Effector CD4-positive, alpha-beta T cell (primary cell): ENCODE data around the gene TSPAN5.

Source experiments
- DNase-seq: peaks from one replicate; pipeline ENCODE4 v3.0.0-alpha.2; 2020

Gene TSPAN5

GRCh38 chr4:98512918-98513317 is 145.5 kb downstream of the TSPAN5 start:
- no peak for DNase-seq

- no peak for DNase-seq
These were observed 147.5 kb downstream of the TSPAN5 start for GRCh38 chr4:98510757-98511517.

- DNase-seq = no peak
These were observed 148.1 kb downstream of the TSPAN5 start for GRCh38 chr4:98510340-98510739.

- DNase-seq = no peak
These were observed 148.7 kb downstream of the TSPAN5 start for GRCh38 chr4:98509721-98510120.

- no peak for DNase-seq
These were observed 149.4 kb downstream of the TSPAN5 start for GRCh38 chr4:98508829-98509598.

GRCh38 chr4:98508248-98508647 is 150.2 kb downstream of the TSPAN5 start:
- DNase-seq = no peak

- no peak for DNase-seq
These were observed 151.1 kb downstream of the TSPAN5 start for GRCh38 chr4:98507299-98507698.

- DNase-seq = no peak
These were observed 151.8 kb downstream of the TSPAN5 start for GRCh38 chr4:98506462-98507132.

GRCh38 chr4:98505992-98506391 is 152.4 kb downstream of the TSPAN5 start:
- no peak for DNase-seq

GRCh38 chr4:98504091-98504490 is 154.3 kb downstream of the TSPAN5 start:
- no peak for DNase-seq

- DNase-seq = no peak
These were observed 154.7 kb downstream of the TSPAN5 start for GRCh38 chr4:98503676-98504075.

- no peak for DNase-seq
These were observed 155.8 kb downstream of the TSPAN5 start for GRCh38 chr4:98502624-98503023.

- no peak for DNase-seq
These were observed 156.4 kb downstream of the TSPAN5 start for GRCh38 chr4:98502031-98502430.

GRCh38 chr4:98501383-98501782 is 157.0 kb downstream of the TSPAN5 start:
- no peak for DNase-seq

- no peak for DNase-seq
These were observed 159.6 kb downstream of the TSPAN5 start for GRCh38 chr4:98498774-98499173.

- no peak for DNase-seq
These were observed 162.1 kb downstream of the TSPAN5 start for GRCh38 chr4:98496152-98496845.

GRCh38 chr4:98493296-98493695 is 165.1 kb downstream of the TSPAN5 start:
- no peak for DNase-seq

- no peak for DNase-seq
These were observed 166.4 kb downstream of the TSPAN5 start for GRCh38 chr4:98491899-98492559.

GRCh38 chr4:98490251-98490650 is 168.2 kb downstream of the TSPAN5 start:
- DNase-seq = no peak

GRCh38 chr4:98485816-98486345 is 172.5 kb downstream of the TSPAN5 start:
- DNase-seq = no peak

- no peak for DNase-seq
These were observed 174.4 kb downstream of the TSPAN5 start for GRCh38 chr4:98484031-98484430.
